HL-60 (cell line): ENCODE data around the gene FBXL20.

Experiments
- DNase-seq, 2 experiments: peaks; one replicate each; pipeline ENCODE4 v3.0.0-alpha.2; 2010 to 2020; ENCODE audit warnings: low read depth in 1 of 2, low spot score in 1 of 2
- H3K27ac ChIP-seq: fragments of 250-450 bp; sonication (Bioruptor Pico); replicated peaks from 2 replicates; pipeline ENCODE4 v1.5.1; 2020; ENCODE audit warnings: mild to moderate bottlenecking, moderate library complexity
- H3K27me3 ChIP-seq: fragments of 250-450 bp; sonication (Bioruptor Pico); 2 replicates; pipeline ENCODE4 v1.5.1; 2021; ENCODE audit warnings: mild to moderate bottlenecking, moderate library complexity; ENCODE audit not compliant: insufficient read depth, poor library complexity, severe bottlenecking
- H3K4me3 ChIP-seq: replicated peaks from 2 replicates; pipeline ENCODE4 v1.5.1; 2011; ENCODE audit warnings: mild to moderate bottlenecking, control low read depth, low read length; ENCODE audit not compliant: insufficient read depth
- GABPA ChIP-seq: IDR thresholded peaks from 2 replicates; pipeline ENCODE4 v1.6.1; 2012; ENCODE audit warnings: low read depth
- POLR2AphosphoS5 ChIP-seq: IDR thresholded peaks from 2 replicates; pipeline ENCODE4 v1.6.1; 2012; ENCODE audit warnings: low read depth
- SPI1 ChIP-seq: IDR thresholded peaks from 2 replicates; pipeline ENCODE4 v1.6.1; 2012; ENCODE audit warnings: low read depth, mild to moderate bottlenecking, borderline replicate concordance
- TF ChIP-seq, protein P1 (sequence below): IDR thresholded peaks from 2 replicates; pipeline ENCODE4 v1.6.1; 2012; ENCODE audit warnings: low read depth; ENCODE audit not compliant: insufficient replicate concordance
- TF ChIP-seq, protein P2 (sequence below): IDR thresholded peaks from one replicate; pipeline ENCODE4 v1.5.1; 2011; ENCODE audit warnings: low read length, control low read depth, inconsistent platforms; ENCODE audit not compliant: insufficient read depth

Gene FBXL20

DNA sequence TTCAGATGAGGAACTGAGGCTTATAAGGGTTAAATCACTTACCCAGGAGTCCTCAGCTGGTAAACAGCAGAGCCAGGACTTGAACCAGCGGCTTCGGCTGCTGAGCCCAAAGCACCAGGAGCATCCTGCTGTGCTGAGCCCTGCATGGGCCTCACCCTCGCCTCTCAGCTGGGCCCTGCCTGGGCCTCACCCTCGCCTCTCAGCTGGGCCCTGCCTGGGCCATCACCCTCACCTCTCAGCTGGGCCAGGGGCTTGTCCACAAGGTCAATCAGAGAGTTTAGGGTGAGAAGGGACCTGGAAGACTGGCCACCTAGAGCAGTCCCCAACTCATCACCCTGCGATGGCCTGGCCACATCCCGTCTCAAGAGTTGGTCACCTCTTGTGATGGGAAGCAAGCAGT, 179.9 kb downstream of the FBXL20 start:
- Histone ChIP-seq H3K27me3 (peaks cover 50% of the 10 kb centered on the region), H3K4me3 (no peak overlapping the region), H3K27ac (no peak overlapping the region)
- no peak for DNase-seq
- no peak for TF ChIP-seq GABPA
- no peak for TF ChIP-seq POLR2AphosphoS5
- TF ChIP-seq, protein P1, sequence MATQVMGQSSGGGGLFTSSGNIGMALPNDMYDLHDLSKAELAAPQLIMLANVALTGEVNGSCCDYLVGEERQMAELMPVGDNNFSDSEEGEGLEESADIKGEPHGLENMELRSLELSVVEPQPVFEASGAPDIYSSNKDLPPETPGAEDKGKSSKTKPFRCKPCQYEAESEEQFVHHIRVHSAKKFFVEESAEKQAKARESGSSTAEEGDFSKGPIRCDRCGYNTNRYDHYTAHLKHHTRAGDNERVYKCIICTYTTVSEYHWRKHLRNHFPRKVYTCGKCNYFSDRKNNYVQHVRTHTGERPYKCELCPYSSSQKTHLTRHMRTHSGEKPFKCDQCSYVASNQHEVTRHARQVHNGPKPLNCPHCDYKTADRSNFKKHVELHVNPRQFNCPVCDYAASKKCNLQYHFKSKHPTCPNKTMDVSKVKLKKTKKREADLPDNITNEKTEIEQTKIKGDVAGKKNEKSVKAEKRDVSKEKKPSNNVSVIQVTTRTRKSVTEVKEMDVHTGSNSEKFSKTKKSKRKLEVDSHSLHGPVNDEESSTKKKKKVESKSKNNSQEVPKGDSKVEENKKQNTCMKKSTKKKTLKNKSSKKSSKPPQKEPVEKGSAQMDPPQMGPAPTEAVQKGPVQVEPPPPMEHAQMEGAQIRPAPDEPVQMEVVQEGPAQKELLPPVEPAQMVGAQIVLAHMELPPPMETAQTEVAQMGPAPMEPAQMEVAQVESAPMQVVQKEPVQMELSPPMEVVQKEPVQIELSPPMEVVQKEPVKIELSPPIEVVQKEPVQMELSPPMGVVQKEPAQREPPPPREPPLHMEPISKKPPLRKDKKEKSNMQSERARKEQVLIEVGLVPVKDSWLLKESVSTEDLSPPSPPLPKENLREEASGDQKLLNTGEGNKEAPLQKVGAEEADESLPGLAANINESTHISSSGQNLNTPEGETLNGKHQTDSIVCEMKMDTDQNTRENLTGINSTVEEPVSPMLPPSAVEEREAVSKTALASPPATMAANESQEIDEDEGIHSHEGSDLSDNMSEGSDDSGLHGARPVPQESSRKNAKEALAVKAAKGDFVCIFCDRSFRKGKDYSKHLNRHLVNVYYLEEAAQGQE = no peak
- TF ChIP-seq, protein P2, sequence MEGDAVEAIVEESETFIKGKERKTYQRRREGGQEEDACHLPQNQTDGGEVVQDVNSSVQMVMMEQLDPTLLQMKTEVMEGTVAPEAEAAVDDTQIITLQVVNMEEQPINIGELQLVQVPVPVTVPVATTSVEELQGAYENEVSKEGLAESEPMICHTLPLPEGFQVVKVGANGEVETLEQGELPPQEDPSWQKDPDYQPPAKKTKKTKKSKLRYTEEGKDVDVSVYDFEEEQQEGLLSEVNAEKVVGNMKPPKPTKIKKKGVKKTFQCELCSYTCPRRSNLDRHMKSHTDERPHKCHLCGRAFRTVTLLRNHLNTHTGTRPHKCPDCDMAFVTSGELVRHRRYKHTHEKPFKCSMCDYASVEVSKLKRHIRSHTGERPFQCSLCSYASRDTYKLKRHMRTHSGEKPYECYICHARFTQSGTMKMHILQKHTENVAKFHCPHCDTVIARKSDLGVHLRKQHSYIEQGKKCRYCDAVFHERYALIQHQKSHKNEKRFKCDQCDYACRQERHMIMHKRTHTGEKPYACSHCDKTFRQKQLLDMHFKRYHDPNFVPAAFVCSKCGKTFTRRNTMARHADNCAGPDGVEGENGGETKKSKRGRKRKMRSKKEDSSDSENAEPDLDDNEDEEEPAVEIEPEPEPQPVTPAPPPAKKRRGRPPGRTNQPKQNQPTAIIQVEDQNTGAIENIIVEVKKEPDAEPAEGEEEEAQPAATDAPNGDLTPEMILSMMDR = no peak
- no peak for TF ChIP-seq SPI1

DNA sequence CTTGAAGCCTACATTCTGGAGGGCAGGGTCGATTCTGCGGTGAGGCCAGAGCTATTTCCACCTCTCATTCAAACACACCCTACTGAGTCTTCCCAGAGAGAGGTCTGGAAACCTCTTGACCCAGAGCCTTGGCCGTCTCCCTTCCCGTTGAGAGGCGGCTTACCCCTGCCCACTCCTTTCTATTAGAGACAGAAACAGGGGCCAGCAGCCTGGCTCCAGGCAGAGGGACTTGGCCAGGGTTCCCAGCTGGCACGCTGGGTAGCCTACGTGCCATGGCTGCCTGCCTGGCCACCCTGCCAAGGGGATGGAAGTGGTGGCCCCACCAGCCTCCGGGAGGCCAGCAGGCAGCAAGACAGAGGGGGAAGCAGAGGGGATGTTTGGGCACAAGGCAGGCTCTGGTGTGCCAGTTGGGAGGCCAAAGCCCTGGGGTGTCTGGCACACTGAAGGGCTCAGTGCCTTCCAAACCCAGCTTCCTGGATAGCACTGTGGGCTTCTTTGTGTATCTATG, 181.7 kb downstream of the FBXL20 start:
- Histone ChIP-seq H3K4me3 (no peak overlapping the region), H3K27me3 (peaks cover 42% of the 10 kb centered on the region), H3K27ac (no peak overlapping the region)
- DNase-seq = no peak
- TF ChIP-seq POLR2AphosphoS5 (no peak), SPI1 (no peak)
- TF ChIP-seq, protein P1 = no peak
- TF ChIP-seq, protein P2 = no peak

DNA sequence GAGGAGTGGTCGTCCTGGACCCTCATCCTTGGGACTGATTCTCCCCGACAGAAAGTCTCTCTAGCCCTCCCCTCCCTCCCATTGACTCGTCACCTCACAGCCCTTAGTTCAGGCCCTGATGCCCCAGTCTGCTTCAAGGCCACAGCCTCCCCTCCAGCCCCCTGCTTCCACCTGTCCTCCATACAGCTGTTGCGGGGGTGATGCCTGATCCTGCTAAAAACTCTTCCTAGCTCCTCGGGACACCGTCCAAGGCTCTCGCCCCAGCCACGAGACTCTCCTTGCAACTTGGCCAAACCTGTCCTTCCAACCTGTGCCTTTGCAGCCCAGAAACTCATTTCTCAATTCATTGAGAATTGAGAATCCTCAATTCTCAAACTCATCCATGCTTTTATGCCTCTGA, 182.5 kb downstream of the FBXL20 start:
- TF ChIP-seq GABPA (no peak), SPI1 (no peak), POLR2AphosphoS5 (no peak)
- TF ChIP-seq, protein P2 = no peak
- TF ChIP-seq, protein P1 = no peak
- Histone ChIP-seq H3K27me3 (peaks cover 37% of the 10 kb centered on the region), H3K4me3 (no peak overlapping the region), H3K27ac (no peak overlapping the region)
- no peak for DNase-seq
